SK-N-SH (cell line): Measurements from ENCODE around the gene CFHR3. TPM values are rescaled to one million over a fixed set of nuclear protein-coding genes. Genes with fewer than 3 reads are reported as not detected.
A peak's percentile ranks its signal among the peaks of the same experiment; 100 is the strongest.
"Not testable (repeated sequence)": the region's sequence is repeated elsewhere in the genome, so short reads cannot be mapped to it uniquely, and the experiment has no call there.

ENCODE experiments used
- CTCF ChIA-PET: fragments of 300-600, 350-600 bp; formaldehyde crosslinking; extraction: SDS; loops from one replicate; lab custom pipeline; 2021; lab: Yijun Ruan, JAX
- POLR2A ChIA-PET: fragments of 350-600 bp; sonication (Branson Sonifier 250); formaldehyde crosslinking; extraction: SDS; loops from one replicate; lab custom pipeline; 2020; ENCODE audit warnings: antibody characterized with exemption, inconsistent platforms; lab: Yijun Ruan, JAX
- DNase-seq: peaks from one replicate; pipeline ENCODE4 v3.0.0; 2012
- H2AFZ ChIP-seq: fragments of 200-600 bp; sonication (generic); 2 replicates; pipeline ENCODE4 v1.8.1; 2016; ENCODE audit warnings: antibody characterized with exemption, mild to moderate bottlenecking, low read depth
- H3F3A ChIP-seq: fragments of 200-600 bp; sonication (generic); replicated peaks from 2 replicates; pipeline ENCODE3; 2016; ENCODE audit warnings: antibody characterized with exemption, mild to moderate bottlenecking; ENCODE audit not compliant: insufficient read depth
- H3K27ac ChIP-seq, 2 experiments: fragments of 200-500 bp in 1 of 2; fragments of 200-600 bp in 1 of 2; sonication (Bioruptor generic) in 1 of 2; sonication (generic), shearing (Covaris generic) in 1 of 2; 2 replicates each; pipeline versions ENCODE4 v1.5.1 to v1.6.1; 2014 to 2016; ENCODE audit warnings: low read depth in 2 of 2, inconsistent platforms in 1 of 2, low read length in 1 of 2, mild to moderate bottlenecking in 1 of 2, mixed read lengths in 1 of 2
- H3K27me3 ChIP-seq: fragments of 200-600 bp; sonication (generic), shearing (Covaris generic); 2 replicates; pipeline ENCODE4 v1.6.1; 2016; ENCODE audit warnings: mixed run types; ENCODE audit not compliant: insufficient read depth
- H3K36me3 ChIP-seq, 2 experiments: fragments of 200-500 bp in 1 of 2; fragments of 200-600 bp in 1 of 2; sonication (Bioruptor generic) in 1 of 2; sonication (generic) in 1 of 2; replicated peaks in 1 of 2; 2 replicates each; pipeline versions ENCODE3 to v1.5.1; 2014 to 2016; ENCODE audit warnings: low read length in 1 of 2, mild to moderate bottlenecking in 1 of 2; ENCODE audit not compliant: insufficient read depth in 2 of 2, control insufficient read depth in 1 of 2
- H3K4me1 ChIP-seq, 2 experiments: fragments of 200-500 bp in 1 of 2; fragments of 200-600 bp in 1 of 2; sonication (Bioruptor generic) in 1 of 2; sonication (generic), shearing (Covaris generic) in 1 of 2; 2 replicates each; pipeline versions ENCODE4 v1.5.1 to v1.6.1; 2014 to 2016; ENCODE audit warnings: low read depth in 1 of 2, low read length in 1 of 2, mixed run types in 1 of 2; ENCODE audit not compliant: insufficient read depth in 2 of 2, control insufficient read depth in 1 of 2
- H3K4me2 ChIP-seq: fragments of 200-600 bp; sonication (generic), shearing (Covaris generic); 2 replicates; pipeline ENCODE4 v1.6.1; 2017; ENCODE audit warnings: mixed run types
- H3K4me3 ChIP-seq, 2 experiments: fragments of 200-500 bp in 1 of 2; fragments of 200-600 bp in 1 of 2; sonication (Bioruptor generic) in 1 of 2; sonication (generic), shearing (Covaris generic) in 1 of 2; 2 replicates each; pipeline versions ENCODE4 v1.5.1 to v1.8.1; 2014 to 2016; ENCODE audit warnings: low read depth in 2 of 2, inconsistent platforms in 1 of 2, low read length in 1 of 2, mild to moderate bottlenecking in 1 of 2, mixed read lengths in 1 of 2, moderate library complexity in 1 of 2
- H3K79me2 ChIP-seq: fragments of 200-600 bp; sonication (generic); 2 replicates; pipeline ENCODE4 v1.8.1; 2017; ENCODE audit warnings: mild to moderate bottlenecking; ENCODE audit not compliant: insufficient read depth
- H3K9ac ChIP-seq: fragments of 200-600 bp; sonication (generic); 2 replicates; pipeline ENCODE4 v1.6.1; 2017; ENCODE audit warnings: mixed run types
- H3K9me2 ChIP-seq: fragments of 200-600 bp; sonication (generic); 2 replicates; pipeline ENCODE4 v1.6.1; 2017; ENCODE audit warnings: mixed run types
- H3K9me3 ChIP-seq: fragments of 200-600 bp; sonication (generic); 2 replicates; pipeline ENCODE4 v1.6.1; 2017; ENCODE audit warnings: mixed run types, mild to moderate bottlenecking, moderate library complexity
- H4K20me1 ChIP-seq: fragments of 200-600 bp; sonication (generic); 2 replicates; pipeline ENCODE4 v1.6.1; 2017; ENCODE audit warnings: mild to moderate bottlenecking, mixed run types; ENCODE audit not compliant: insufficient read depth
- CTCF ChIP-seq: fragments of 200-600 bp; sonication (generic); IDR thresholded peaks from 2 replicates; pipeline ENCODE4 v1.6.1; 2017; ENCODE audit warnings: antibody characterized with exemption, mild to moderate bottlenecking, moderate library complexity
- RAD21 ChIP-seq: IDR thresholded peaks from 2 replicates; pipeline ENCODE4 v1.6.1; 2012; ENCODE audit warnings: mild to moderate bottlenecking, low read length
- SMC3 ChIP-seq: IDR thresholded peaks from 2 replicates; pipeline ENCODE4 v1.6.1; 2012; ENCODE audit warnings: low read depth, low read length, improper control_type of control experiment
- WGBS: methylation state at CpG from one replicate; pipeline ENCODE4 v1.1.6; 2017; ENCODE audit warnings: low lambda C conversion rate; 5-methylcytosine and 5-hydroxymethylcytosine counted together
- polyA plus RNA-seq, 3 experiments: library from polyadenylated mRNA; depleted of rRNA; stranded (reverse); fragments of >200 nt; gene quantifications; 2 replicates each; pipeline ENCODE4 v1.2.3, GENCODE V29; 2012

CFHR3 gene
- polyA plus RNA-seq, 1 of the 3 experiments (the other 2 are of a cell fraction) = 0.18 TPM

GRCh38 chr1:196743244-196743643 lies 31.4 kb upstream of the CFHR3 start:
- H2AFZ ChIP-seq = peak overlapping the region; percentile 40; the same call in 1 of the 2 replicates
- H3K79me2 ChIP-seq, H3K27ac ChIP-seq, CTCF ChIA-PET, H3K4me3 ChIP-seq, H4K20me1 ChIP-seq, H3K27me3 ChIP-seq, H3F3A ChIP-seq, H3K9me3 ChIP-seq, H3K9me2 ChIP-seq, H3K4me2 ChIP-seq, POLR2A ChIA-PET, H3K36me3 ChIP-seq, H3K9ac ChIP-seq, H3K4me1 ChIP-seq: not testable (repeated sequence)
- peak; percentile 63 for TF ChIP-seq CTCF
- peak; percentile 28; the same call in 1 of the 2 replicates for TF ChIP-seq SMC3
- TF ChIP-seq RAD21 = peak; percentile 49
- DNase-seq = peak; percentile 2
- WGBS = 27% methylated on average over 6 of the region's 6 CpGs

DNA sequence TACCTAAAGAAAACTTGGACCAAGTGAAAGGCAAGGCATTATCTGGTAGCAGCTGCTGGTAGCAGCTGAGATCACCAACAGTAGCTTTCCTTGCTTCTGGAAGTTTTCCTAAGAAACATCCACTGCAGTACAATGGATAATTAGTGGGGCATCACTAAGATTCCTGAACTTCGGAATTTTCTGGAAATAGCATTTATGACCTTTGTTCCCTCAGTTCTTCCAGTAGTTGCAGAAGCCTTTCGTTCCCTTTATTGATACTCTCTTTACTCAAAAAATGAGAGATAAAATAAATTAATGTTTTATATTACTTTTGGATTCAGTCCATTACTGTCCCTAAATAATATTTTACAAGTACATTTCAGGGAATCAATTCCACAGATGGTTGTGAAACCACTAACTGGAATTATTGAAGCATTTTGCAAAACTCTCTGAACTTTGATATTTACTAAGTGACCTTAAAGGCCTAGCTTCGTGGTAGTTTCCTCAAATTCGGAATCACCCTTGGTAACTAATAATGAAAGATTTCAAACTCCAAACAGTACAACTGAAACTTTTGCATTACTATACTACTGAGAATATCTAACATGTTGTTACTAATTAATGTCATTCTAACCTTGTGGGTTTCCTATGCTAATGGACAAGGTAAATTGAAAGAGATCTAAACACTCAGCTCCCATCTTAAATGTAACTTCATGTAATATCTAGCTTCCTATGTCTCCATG lies 9.5 kb upstream of the CFHR3 start:
- H3F3A ChIP-seq, H3K9ac ChIP-seq, H2AFZ ChIP-seq, H3K27ac ChIP-seq, H4K20me1 ChIP-seq, H3K4me2 ChIP-seq, H3K9me3 ChIP-seq, H3K4me3 ChIP-seq, DNase-seq, POLR2A ChIA-PET, H3K9me2 ChIP-seq, H3K4me1 ChIP-seq, H3K36me3 ChIP-seq, CTCF ChIA-PET, H3K27me3 ChIP-seq, H3K79me2 ChIP-seq: not testable (repeated sequence)
- 30% methylated on average over 4 of the region's 4 CpGs for WGBS

DNA sequence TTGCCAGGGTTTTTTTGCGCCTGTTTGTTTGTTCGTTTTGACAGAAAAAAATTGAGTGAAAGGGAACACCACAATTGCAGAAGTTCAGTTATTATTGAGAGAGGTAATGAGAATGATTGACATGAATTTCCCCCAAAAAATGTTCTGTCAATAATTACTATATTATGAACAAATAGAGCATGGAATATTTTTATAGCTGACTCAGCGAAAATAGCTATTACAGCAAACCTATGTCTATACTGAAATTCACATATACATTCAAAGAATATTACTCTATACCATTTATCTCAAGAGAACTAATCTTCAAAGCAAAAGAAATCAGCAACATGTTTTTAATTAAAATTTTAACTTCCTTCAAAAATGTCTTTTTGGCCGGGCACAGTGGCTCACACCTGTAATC lies 4.8 kb upstream of the CFHR3 start:
- H3K9ac ChIP-seq, H3K9me3 ChIP-seq, H3K27ac ChIP-seq, H3K27me3 ChIP-seq, CTCF ChIA-PET, H3K36me3 ChIP-seq, DNase-seq, H3K4me1 ChIP-seq, H3F3A ChIP-seq, H3K4me2 ChIP-seq, H2AFZ ChIP-seq, H3K9me2 ChIP-seq, H3K79me2 ChIP-seq, H4K20me1 ChIP-seq, H3K4me3 ChIP-seq, POLR2A ChIA-PET: not testable (repeated sequence)
- WGBS = 63% methylated on average over 4 of the region's 4 CpGs
